ELR (cell line): Measurements from ENCODE around the gene PRSS12.
A peak's percentile ranks its signal among the peaks of the same experiment; 100 is the strongest.

Experiments
- DNase-seq: peaks from one replicate; pipeline ENCODE4 v3.0.0-alpha.2; 2015; ENCODE audit warnings: low read depth

The PRSS12 gene

DNA sequence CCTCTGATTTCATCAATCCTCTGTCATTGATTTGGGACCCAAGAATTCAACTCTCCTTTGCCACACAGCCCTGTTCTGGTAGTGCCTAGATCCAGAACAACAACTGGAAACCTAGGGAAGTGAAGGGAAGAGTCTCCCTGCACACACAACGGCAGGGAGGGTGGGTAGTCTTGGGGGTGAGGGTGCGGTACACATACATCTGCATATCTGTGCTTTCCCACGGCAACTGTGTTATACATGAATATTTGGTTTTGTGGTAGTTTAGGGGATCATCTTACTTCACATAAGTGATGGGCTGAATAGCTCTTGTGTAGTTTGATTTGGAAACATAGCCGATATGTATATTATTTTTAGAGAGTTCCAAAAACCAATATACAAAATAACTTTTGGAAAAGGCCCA, 3.3 kb upstream of the PRSS12 start:
- no peak for DNase-seq

DNA sequence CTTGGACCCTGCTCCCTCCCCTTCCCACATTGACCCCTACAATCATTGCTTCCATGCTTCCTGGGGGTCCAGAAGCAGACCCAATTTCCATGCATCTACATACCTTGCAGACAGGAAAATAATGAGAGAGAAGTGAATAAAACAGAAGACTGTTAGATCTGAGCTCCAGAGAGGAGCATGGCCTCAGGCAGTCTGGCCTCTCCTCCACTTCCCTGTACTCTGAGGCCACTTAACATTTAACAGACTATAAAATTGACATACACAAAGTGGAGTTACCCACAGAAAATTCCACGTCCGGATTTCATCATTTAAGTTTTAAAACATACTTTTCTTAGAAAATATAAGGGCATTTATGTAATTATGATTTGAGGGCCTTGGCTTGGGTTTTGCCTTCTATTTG, 2.1 kb upstream of the PRSS12 start:
- no peak for DNase-seq

- no peak for DNase-seq
These were observed 779 bp upstream of the PRSS12 start for GRCh38 chr4:118353534-118354030.

DNA sequence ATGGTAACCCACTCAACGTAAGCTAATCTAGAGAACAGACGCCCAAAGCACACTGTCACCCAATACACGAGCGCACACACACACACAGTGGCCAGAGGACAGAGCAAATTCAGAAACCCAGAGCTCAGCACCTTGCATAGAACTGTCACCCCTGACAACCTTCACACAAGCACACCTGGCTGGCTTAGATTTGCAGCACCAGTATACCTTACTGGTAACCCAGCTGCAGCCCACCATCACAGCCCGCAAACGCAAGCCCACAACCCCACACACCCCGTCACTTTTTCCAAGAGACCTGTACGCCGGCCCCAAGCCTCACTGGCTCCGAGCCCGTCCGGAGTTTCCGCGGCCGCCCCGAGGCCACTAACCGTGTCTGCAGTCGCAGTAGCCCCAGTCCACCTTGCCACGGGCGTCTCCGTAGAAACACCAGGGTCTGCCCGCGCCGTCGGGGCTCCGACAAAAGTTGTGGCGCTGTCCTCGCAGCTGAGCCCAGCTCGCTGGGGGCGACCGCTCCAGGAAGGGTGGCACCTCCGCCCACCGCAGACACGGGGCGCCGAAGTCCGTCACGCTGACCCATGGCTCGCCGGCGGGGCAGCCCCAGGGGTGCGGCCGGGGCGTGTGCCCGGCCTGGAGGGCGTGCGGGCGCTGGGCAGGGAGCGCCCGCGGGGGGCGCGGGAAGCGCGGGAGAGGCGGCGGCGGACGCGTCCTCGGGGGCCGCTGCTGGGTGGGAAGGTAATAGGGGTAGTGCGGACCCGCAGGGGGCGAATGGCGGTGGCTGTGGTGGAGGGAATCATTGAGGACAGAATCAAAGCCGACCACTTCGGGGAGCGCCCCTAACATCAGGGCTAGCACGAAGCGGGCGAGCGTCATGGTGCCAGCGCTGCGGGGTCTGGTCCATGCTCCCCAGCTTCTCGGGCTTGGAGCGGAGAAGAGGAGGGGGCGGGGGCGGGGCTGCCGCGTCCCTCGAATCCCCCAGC, 664 bp downstream of the PRSS12 start:
- DNase-seq, result peak; percentile 54

DNA sequence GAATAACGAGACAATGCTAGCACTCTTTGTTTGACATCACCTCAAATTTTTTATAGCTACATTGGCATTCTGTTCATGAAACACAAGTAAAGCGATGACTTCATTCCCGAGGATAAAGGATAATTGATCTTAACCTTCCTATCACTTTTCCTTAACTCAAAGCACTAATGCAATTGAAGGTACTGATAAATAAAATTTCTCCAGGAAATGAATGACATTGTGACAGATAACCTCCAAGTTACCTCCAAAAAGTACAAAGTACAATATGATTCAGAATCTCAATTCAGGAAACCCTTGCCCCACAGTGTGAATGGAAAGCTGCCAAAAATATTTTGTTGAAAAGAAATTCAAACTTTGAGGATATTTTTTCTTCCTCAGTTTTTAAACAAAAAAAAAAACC, 1.8 kb downstream of the PRSS12 start:
- DNase-seq, result no peak

DNA sequence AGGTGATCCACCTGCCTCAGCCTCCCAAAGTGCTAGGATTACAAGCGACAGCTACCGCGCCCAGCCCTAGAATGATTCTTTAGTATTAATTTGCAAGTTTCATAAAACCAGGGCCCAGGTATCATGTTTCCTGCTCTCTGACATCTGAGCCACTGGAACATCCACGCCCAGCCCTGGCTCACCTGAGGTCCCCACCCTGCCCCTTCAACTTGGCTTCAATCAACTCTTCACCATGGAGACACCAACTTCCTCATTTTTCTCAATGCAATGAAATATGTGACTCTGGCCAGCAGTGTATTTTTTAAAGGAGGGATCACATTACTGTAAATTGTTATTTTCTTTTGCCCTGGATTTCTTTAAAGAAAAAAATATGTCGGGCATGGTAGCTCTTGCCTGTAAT, 3.9 kb downstream of the PRSS12 start:
- DNase-seq, result no peak

- no peak for DNase-seq
These were observed 6.3 kb downstream of the PRSS12 start for GRCh38 chr4:118346495-118346894.

GRCh38 chr4:118345813-118346212, 7.0 kb downstream of the PRSS12 start:
- peak; percentile 40 for DNase-seq

GRCh38 chr4:118344801-118345200, 8.0 kb downstream of the PRSS12 start:
- DNase-seq, result no peak

DNA sequence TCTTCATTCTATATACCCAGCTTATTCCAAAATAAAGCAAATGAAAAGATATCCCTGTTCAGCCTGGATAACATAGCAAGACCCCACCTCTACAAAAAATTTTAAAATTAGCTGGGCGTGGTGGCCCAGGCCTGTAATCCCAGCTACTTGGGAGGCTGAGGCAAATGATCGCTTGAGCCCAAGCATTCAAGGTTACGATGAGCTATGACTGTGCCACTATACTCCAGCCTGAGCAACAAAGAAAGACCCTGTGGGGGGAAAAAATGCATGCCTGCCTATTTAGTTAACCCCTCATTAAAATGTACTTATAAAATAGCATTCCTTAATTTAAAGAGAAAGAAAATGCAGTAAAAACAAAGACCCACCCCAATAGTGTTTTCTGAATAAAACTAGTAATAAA, 9.3 kb downstream of the PRSS12 start:
- no peak for DNase-seq

DNA sequence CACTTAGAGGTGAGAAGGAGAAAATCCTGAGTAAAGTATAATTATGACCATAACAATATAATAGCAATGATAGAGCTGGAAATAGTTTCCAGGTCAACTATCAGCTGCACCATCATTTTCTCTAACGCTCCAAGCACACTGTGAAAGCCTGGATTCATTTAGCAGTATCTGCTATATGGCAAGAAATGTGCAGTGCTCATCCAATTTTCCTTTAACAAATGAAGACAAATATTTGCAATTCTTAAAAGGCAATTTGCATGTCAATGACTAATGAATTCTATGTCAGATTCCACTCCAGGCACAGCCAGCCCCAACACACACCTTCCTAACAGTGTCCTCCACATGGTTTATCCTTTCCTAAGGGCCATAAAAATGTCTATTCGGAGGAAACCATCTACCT, 12.7 kb downstream of the PRSS12 start:
- no peak for DNase-seq

- DNase-seq, result peak; percentile 86
These were observed 13.6 kb downstream of the PRSS12 start for GRCh38 chr4:118338981-118339765.

DNA sequence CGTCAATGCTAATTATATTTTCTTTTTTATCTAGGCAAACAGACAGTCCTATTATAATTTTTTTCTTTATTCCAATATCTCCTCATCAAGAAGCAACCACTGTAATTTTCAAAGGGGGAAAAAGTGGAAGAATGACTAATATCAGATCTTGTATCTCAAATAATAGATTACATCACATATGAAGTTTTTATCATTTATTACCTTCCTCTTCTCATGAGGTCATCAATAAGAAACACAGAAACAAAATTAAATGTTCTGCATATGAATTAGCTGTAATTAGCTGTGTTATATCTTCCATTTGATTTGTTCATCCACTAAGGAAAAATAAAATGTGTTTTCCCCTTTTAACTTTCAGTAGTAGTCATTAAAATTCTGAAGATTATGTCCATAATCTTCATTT, 14.3 kb downstream of the PRSS12 start:
- peak; percentile 45 for DNase-seq

- DNase-seq, result peak; percentile 76
These were observed 14.8 kb downstream of the PRSS12 start for GRCh38 chr4:118337954-118338353.

DNA sequence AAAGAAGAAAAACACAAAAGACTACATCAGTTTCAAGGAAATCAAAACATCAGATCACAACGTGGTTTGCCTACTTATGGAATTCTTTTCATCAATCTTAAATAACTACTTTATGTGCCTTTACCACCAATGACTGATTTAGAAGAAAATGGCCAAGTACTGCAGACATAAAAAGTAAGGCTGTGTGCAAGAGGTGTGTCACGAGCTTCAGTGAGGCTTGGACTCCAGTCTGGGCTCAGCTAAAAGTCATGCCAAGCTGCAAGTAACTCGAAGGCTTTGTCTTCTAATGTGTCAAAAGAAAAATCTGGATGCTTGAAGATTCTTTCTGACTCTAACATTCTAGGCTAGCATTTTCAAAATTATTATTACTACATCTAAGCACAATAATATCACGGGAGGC, 17.0 kb downstream of the PRSS12 start:
- no peak for DNase-seq

DNA sequence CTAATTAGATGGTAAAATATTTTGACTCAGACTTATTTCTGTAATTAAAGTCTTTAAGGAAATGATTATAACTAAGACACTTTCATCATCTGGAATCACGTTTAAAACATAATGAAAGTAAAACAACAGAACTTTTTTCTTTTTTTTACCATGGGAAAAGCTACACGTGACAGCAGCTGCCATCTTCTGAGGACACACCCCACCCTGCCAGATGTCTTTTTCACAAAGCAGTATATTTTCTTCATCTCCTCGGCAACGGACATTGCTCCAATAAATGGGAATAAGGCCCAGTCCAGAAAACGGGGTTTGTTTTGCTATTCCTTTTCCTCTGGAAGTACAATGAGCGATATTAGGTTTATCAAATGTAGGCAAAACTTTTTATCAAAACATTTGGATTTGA, 17.5 kb downstream of the PRSS12 start:
- no peak for DNase-seq

- no peak for DNase-seq
These were observed 21.5 kb downstream of the PRSS12 start for GRCh38 chr4:118331352-118331751.

GRCh38 chr4:118329849-118330248, 23.0 kb downstream of the PRSS12 start:
- DNase-seq, result no peak

DNA sequence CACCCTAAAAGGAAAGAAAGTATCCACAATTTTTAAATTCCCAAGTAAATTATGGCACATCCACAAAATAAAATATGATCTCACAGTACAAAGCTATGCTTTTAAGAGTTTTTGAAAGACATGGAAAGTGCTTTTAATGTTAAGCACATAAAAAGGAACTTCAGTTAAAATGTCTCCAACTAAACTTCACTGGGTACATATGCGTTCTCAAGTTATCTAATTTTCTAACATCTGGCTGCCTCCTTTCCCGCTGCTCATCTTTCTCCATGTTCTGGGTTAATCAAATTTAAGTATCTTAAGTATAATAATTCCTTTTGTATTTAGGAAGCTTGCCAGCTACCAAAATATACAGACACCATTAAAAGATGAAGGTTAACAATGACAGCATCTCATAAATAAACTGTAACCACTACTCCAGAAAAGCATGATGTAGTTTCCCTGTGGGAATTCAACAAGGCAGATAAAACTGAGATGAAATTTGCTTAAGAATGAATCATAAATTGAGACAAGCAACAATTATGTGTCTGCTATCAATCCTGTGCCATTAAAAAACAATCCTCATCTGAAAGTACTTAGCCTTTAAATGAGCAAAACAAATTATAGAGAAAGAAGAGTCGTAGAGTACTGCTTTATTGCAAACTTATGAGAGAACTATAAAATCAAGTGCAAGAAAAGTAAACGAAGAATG, 25.1 kb downstream of the PRSS12 start:
- no peak for DNase-seq

DNA sequence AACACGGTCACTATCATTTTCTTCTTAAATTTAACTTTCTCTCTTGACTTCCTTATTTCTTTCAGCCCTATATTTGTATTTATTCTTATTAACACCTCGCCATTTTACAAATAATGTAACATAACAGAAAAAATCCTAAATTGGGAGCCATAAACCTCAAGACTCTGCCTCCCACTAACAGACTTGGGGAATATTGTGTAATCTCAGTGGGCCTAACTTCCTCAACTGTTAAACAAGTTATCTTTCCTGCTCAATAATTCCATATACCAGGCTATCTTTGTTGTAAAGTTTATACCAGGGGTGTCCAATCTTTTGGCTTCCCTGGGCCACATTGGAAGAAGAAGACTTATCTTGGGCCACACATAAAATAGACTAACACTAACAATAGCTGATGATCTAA, 26.2 kb downstream of the PRSS12 start:
- no peak for DNase-seq

DNA sequence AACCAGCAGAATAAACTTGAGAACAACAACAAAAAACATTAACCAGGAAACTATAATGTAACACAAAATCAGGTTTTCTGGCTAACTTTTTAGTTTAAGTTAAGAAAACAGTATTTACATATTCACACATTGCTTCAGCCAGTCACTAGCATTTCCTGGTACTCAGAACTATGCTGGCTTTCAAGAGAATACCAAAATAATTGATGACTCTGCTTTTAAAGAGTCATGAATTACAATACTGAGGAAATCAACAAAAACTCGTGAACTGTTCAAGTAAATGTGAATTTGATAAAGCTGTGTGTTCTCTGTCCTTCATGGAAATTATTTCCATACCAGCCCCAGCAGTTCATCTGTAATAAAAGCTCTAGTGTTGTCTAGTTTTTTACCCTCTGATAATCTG, 27.4 kb downstream of the PRSS12 start:
- no peak for DNase-seq

DNA sequence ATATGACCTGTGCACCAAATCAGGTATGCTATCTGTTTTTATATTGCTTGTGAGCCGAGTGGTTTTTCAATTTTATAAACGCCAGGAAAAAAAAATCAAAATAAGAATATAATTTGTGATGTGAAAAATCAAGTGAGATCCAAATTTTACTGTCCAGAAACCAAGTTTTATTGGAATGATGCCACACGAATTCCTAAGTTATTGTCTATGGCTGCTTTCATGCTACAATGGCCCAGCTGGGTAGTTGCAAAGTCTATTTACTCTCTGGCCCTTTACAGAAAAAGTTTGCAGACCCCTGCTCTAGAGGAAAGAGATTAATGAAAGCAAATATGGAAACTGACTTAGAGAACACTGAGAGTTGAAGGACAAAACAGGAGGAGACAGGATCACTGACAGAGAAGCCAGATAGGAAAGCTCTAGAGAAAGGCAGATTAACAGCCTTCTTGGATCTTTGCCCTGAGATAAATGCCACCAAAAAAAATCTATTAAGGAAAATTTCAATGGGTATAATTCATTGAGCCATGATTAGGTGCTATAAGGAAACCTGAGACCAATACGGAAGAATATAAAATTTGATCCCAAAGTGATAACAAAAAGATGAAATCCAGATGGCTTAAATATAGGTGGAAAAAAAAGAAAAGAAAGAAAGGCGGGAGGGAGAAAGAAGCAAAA, 29.8 kb downstream of the PRSS12 start:
- DNase-seq, result no peak
